ENCODE measurements around the gene TBX4.
"Not testable (repeated sequence)": the region's sequence is repeated elsewhere in the genome, so short reads cannot be mapped to it uniquely, and the experiment has no call there.

Gene TBX4

DNA sequence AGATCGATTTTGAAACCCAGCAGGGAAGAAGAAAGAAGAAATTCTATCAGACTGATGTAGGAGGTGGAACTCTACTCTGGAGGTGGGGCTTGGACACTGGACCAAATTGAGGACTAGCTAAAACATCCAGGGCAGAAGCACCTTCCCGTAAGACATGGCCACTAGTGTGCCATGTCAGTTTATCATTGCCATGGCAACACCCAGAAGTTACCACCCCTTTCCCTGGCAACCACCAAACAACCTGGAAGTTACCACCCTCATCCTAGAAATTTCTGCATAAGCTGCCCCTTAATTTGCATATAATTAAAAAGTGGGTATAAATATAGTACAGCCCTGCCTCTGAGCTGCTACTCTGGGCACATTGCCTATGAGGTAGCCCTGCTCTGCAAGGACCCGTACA, 72.1 kb downstream of the TBX4 start:
- ChIA-PET POLR2A (no interaction called here), CTCF (interaction anchor here (0.9 to 1.6 kb wide), 3 partner anchors 9 to 27 kb away, joined by 3 to 6 read pairs (median 4); no protein-coding TSS in a partner anchor)
- TF ChIP-seq, protein P1, sequence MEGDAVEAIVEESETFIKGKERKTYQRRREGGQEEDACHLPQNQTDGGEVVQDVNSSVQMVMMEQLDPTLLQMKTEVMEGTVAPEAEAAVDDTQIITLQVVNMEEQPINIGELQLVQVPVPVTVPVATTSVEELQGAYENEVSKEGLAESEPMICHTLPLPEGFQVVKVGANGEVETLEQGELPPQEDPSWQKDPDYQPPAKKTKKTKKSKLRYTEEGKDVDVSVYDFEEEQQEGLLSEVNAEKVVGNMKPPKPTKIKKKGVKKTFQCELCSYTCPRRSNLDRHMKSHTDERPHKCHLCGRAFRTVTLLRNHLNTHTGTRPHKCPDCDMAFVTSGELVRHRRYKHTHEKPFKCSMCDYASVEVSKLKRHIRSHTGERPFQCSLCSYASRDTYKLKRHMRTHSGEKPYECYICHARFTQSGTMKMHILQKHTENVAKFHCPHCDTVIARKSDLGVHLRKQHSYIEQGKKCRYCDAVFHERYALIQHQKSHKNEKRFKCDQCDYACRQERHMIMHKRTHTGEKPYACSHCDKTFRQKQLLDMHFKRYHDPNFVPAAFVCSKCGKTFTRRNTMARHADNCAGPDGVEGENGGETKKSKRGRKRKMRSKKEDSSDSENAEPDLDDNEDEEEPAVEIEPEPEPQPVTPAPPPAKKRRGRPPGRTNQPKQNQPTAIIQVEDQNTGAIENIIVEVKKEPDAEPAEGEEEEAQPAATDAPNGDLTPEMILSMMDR (IDR thresholded peaks at IDR 0.05; ENCODE audit: control extremely low read depth, extremely low read depth, low read depth, missing control alignments) = no peak
- DNase-seq (ENCODE audit: extremely low spot score) = no peak

DNA sequence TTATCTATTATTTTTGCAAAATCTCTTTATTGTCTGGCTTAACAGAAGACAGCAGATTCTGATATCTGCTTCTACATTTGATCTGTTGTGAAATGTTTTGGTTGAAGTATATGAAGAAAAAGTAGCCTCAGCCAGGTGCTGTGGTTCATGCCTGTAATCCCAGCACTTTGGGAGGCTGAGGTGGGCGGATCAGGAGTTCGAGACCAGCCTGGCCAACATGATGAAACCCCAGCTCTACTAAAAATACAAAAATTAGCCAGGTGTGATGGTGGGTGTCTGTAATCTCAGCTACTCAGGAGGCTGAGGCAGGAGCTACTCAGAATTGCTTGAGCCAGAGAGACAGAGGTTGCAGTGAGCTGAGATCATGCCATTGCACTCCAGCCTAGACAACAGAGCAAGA, 75.2 kb downstream of the TBX4 start:
- POLR2A ChIA-PET; DNase-seq (ENCODE audit: extremely low spot score); CTCF ChIA-PET: not testable (repeated sequence)

DNA sequence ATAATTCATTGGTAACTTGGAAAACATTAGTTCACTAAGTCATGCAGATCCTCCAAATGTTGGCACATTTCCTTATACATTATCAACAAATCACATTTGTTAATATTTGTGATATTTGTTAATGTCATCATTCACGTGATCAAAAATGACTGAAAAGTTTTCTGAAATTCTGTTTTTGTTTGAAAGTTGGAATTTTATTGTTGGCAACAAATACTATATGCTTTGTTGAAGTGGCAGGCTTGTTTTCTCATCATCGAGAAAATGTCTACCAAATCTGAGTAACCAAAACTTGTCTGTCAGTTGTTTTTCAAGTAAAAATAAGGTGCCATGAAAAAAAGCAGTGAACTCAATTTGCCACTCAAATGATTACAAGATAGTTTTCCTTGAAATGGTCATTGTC, 75.9 kb downstream of the TBX4 start:
- TF ChIP-seq, protein P1 (IDR thresholded peaks at IDR 0.05; ENCODE audit: control extremely low read depth, extremely low read depth, low read depth, missing control alignments) = no peak
- CTCF ChIA-PET = no interaction called here
- no peak for DNase-seq (ENCODE audit: extremely low spot score)
- POLR2A ChIA-PET = no interaction called here

DNA sequence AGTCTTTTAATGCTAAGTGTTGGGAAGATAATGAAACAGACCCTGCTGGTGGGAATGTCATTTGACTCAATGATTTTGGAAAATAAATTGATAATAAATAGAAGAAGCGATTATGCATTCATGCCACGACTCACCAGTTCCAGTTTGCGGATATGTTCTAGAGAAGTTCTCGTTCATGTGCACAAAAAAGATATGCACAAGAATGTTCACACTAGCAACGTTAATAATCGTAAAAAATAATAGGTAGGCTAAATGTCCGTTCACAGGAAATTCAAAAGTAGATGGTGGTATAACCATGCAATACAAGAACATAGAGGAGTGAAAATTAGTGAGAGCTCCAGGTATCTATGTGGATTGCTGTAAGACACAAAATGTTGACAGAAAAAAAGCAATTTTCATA, 79.0 kb downstream of the TBX4 start:
- DNase-seq (ENCODE audit: extremely low spot score) = no peak
- CTCF ChIA-PET = no interaction called here
- TF ChIP-seq, protein P1 (IDR thresholded peaks at IDR 0.05; ENCODE audit: control extremely low read depth, extremely low read depth, low read depth, missing control alignments) = no peak
- POLR2A ChIA-PET = no interaction called here

DNA sequence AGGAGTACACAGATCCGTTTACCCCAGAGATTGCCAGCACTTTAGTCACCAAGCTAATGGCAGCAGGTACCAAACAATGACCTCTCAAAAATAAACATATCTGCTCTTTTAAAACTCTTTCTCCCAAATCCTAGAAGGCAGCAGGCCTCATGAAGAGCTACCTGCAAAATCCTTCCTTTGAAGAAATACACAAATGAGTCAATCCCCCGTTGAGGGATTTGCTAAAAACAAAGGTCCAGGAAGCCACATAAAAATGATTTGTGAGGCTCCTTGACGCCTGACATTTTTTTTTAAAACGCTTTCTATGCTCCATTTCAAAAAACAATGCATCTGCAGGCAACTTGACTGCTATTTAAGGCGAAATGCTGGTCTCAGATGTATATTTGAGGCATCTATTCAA, 80.6 kb downstream of the TBX4 start:
- TF ChIP-seq, protein P1 (IDR thresholded peaks at IDR 0.05; ENCODE audit: control extremely low read depth, extremely low read depth, low read depth, missing control alignments) = no peak
- ChIA-PET POLR2A (no interaction called here), CTCF (interaction anchor here (1.4 kb wide), 1 partner anchor 17 kb away, joined by 3 read pairs; no protein-coding TSS in a partner anchor)
- DNase-seq (ENCODE audit: extremely low spot score) = no peak

DNA sequence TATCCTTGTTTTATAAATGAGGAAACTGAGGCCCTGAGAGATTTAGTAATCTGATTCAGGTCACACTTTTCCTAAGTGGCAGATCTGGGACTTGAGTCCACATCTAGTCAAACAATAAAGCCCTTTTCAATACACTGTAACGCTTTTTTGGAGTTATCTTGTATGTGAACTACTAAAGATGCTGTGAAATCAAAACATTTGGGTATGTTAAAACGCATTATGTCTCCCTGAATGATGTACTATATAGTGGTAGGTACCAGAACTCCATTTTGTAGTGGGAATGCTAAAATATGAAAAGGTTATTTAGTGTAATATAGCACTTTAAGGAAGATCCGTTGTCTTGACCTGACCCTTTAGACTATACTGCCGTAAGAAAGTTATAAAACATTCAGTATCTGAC, 81.6 kb downstream of the TBX4 start:
- ChIA-PET POLR2A (no interaction called here), CTCF (no interaction called here)
- no peak for DNase-seq (ENCODE audit: extremely low spot score)
- TF ChIP-seq, protein P1 (IDR thresholded peaks at IDR 0.05; ENCODE audit: control extremely low read depth, extremely low read depth, low read depth, missing control alignments) = no peak

DNA sequence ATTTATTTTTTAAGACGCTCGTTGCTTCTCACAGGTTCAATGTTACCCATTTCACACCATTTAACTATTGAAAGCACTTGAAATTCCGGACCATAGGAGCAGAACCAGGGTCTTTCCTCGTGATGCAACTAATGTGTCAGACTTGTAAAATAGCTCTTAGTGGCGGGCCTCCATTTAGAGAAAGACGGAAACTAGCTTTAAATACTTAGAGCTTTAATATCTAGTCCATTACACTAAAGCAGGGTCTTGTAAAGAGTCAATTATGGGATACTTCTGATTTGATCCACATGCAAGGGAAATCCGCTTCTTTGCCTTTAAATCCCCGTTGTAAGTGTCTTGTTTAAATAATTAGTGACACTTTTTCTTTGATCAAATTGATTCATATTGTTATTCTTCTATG, 82.2 kb downstream of the TBX4 start:
- DNase-seq (ENCODE audit: extremely low spot score) = no peak
- ChIA-PET CTCF (no interaction called here), POLR2A (no interaction called here)
- TF ChIP-seq, protein P1 (IDR thresholded peaks at IDR 0.05; ENCODE audit: control extremely low read depth, extremely low read depth, low read depth, missing control alignments) = no peak
